ENCODE measurements around the gene KDM4B.

KDM4B gene

GRCh38 chr19:5006821-5007220, 37.9 kb downstream of the KDM4B start:
- TF ChIP-seq CTCF (IDR thresholded peaks at IDR 0.05; ENCODE audit: control insufficient read depth, insufficient read depth, low read depth, low read length, missing control alignments): no peak
- no peak for DNase-seq (ENCODE audit: low read depth)
- no peak overlapping the region for H3K4me3 ChIP-seq (ENCODE audit: control insufficient read depth, low read depth, low read length)

- TF ChIP-seq CTCF (IDR thresholded peaks at IDR 0.05; ENCODE audit: control insufficient read depth, insufficient read depth, low read depth, low read length, missing control alignments): no peak
- no peak overlapping the region for H3K4me3 ChIP-seq (ENCODE audit: control insufficient read depth, low read depth, low read length)
- DNase-seq (ENCODE audit: low read depth): no peak
These were observed 42.7 kb downstream of the KDM4B start for GRCh38 chr19:5011476-5012238.

GRCh38 chr19:5012688-5013457, 44.0 kb downstream of the KDM4B start:
- no peak for DNase-seq (ENCODE audit: low read depth)
- TF ChIP-seq CTCF (IDR thresholded peaks at IDR 0.05; ENCODE audit: control insufficient read depth, insufficient read depth, low read depth, low read length, missing control alignments): no peak
- H3K4me3 ChIP-seq (ENCODE audit: control insufficient read depth, low read depth, low read length): no peak overlapping the region

- H3K4me3 ChIP-seq (ENCODE audit: control insufficient read depth, low read depth, low read length): no peak overlapping the region
- no peak for TF ChIP-seq CTCF (IDR thresholded peaks at IDR 0.05; ENCODE audit: control insufficient read depth, insufficient read depth, low read depth, low read length, missing control alignments)
- DNase-seq (ENCODE audit: low read depth): no peak
These were observed 44.8 kb downstream of the KDM4B start for GRCh38 chr19:5013761-5014160.

GRCh38 chr19:5014941-5015340, 46.0 kb downstream of the KDM4B start:
- no peak for DNase-seq (ENCODE audit: low read depth)
- H3K4me3 ChIP-seq (ENCODE audit: control insufficient read depth, low read depth, low read length): no peak overlapping the region
- TF ChIP-seq CTCF (IDR thresholded peaks at IDR 0.05; ENCODE audit: control insufficient read depth, insufficient read depth, low read depth, low read length, missing control alignments): no peak

- no peak for DNase-seq (ENCODE audit: low read depth)
- no peak for TF ChIP-seq CTCF (IDR thresholded peaks at IDR 0.05; ENCODE audit: control insufficient read depth, insufficient read depth, low read depth, low read length, missing control alignments)
- no peak overlapping the region for H3K4me3 ChIP-seq (ENCODE audit: control insufficient read depth, low read depth, low read length)
These were observed 47.4 kb downstream of the KDM4B start for GRCh38 chr19:5016268-5016667.
